Measurements from ENCODE around the gene MINAR1.

The MINAR1 gene

DNA sequence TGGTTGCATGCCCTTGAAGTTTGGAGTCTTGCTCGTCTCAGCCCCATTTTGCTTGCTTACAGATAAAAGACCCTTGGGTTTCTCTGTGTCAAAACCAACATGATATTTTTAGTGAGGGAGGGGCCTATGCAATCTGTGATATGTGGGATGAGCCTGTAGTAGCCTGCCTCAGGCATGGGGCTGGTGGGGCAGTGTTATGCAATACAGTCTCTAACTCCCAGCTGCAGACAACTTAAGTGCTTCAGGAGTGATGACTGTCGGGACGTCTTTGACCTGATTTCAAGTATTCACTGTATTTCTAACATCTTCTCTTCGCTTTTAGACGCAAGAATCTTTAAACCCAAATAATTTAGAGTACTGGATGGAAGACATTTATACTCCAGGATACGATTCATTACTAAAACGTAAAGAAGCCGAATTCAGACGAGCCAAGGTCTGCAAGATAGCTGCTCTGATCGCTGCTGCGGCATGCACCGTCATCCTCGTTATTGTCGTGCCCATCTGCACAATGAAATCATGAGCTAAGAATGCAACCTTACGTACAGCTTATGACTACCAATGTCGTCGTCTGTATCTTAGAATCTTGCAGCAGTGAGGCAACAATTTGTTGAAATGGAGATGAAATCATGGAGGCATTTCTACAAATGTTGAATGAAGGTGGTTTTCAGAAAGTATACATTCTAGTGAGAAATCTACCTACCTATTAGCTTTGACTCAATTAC, 35.9 kb downstream of the MINAR1 start:
- DNase-seq: no peak

DNA sequence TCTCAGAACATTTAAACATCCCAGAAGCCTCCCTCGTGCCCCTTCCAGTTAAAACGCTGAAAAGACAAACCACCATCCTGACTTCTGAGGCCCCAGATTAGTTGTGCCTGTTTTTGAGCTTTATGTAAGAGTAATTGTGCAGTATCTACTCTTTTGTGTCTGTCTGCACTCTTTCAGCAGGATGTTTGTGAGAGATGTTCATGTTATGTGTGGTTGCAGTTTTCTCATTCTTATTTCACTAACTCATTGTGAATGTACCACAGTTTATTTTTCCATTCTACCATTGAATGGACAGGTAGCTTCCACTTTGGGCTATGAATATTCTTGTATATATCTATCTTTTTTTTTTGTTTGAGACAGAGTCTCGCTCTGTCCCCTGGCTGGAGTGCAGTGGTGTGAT, 40.3 kb downstream of the MINAR1 start:
- DNase-seq: no peak

DNA sequence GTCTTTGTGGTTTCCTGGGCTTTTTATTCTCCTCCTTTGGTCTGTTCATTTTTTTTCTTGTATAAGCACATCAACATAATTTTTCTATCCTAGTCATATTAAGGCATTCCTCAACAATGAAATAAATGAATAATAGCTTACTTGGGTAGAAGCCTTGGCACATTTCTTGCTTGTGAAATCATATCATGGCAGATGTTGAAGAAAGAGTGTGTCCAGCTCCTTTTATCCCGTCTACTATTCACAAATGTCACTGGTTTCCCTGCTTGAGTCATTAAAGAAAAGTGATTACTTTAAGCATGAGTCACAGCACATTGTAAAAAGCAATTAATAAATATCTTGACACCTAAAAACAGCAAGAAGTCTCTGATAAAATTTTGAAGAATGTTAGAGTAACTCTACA, 42.1 kb downstream of the MINAR1 start:
- no peak for DNase-seq

DNA sequence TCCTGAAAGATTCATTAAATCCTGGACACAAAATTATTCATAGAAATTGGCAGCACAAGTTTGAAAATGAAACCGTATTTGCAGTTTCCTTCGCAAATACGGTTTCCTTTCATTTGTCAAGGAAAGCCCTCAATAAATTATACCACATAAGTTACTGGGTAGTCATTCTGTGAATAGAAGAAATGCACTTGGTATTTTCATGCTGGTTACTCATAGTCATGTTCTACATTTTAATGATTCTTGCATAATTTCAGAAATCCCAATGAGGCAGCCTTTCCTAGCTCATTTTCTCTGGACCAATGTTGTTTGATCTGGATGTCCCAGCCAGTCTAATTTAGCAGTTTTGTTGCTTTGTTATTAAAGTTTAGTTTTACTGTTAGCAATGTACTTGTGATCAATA, 43.2 kb downstream of the MINAR1 start:
- no peak for DNase-seq

DNA sequence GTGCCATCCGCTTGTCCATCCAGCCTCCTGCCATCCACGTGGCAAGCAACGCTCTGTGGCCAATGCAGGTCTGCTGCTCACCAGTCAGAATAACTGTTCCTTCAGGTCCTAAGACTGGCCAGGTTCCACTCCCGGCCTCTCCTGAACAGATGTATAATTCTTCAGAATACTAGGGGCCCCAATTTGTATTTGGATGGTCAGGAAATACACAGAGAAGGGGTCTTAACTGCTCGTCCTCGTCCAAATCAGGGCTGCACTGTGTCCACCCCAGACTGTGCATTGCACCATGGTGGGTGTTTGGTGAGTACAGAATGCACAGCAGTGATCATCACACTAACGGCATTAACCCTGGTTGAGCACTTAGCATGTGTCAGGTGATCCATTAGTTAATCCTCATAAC, 46.0 kb downstream of the MINAR1 start:
- DNase-seq: no peak

DNA sequence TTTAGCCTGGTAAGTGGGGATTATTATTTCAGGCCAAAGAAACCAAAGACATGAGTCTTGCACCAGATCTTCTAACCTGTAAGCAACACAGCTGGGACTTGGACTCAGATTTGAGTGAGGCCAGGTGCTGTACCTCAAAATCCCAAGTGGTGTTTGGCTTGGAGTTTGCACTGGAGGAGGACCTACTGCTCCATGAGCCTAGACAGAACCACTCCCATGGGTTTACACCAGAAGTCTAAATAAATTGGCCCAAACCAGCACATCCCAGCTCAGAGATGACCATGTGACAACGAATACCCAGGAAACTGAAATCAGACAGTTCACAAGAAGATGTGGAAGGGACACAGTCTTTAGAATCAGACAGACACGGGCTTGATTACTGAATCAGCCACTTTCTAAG, 47.5 kb downstream of the MINAR1 start:
- no peak for DNase-seq

DNA sequence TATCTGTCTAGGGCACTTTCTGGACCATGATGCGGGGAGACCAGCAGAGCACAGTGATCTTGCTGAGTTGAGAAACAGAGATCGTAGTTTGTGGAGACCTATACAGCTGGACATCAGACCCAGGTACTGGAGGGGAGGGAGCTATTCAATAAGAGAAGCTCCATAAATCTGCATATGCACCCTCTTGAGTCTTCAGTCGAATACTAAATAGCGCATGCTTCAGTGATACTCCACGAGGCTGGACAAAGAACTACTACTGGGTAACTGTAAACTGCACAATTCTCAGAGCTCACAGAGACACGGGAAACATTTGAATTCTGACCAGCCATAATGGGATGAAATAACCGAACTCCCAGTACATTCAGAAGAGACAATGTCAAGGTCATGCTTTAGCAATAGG, 49.7 kb downstream of the MINAR1 start:
- DNase-seq: no peak
